ENCODE measurements around the gene ADAM23.

The ADAM23 gene

GRCh38 chr2:206535260-206535986, 92.1 kb downstream of the ADAM23 start:
- H3K27me3 ChIP-seq (ENCODE audit: low read depth, low read length): no peaks in the 10 kb centered on the region
- H3K4me1 ChIP-seq (ENCODE audit: control insufficient read depth in 1 of 2, insufficient read depth in 2 of 2, low read length in 2 of 2): no peaks in the 10 kb centered on the region
- no peak overlapping the region for H3K27ac ChIP-seq (ENCODE audit: low read length)
- no peaks in the 10 kb centered on the region for H3K9me3 ChIP-seq (ENCODE audit: control insufficient read depth in 1 of 2, low read length in 2 of 2)
- H3K36me3 ChIP-seq (ENCODE audit: control insufficient read depth in 1 of 2, insufficient read depth in 2 of 2, low read length in 2 of 2): no peaks in the 10 kb centered on the region
- no peak overlapping the region for H3K4me3 ChIP-seq (ENCODE audit: low read depth in 1 of 2, low read length in 2 of 2)

GRCh38 chr2:206540757-206541156, 97.4 kb downstream of the ADAM23 start:
- Histone ChIP-seq H3K27me3 (ENCODE audit: low read depth, low read length) (no peaks in the 10 kb centered on the region), H3K4me3 (ENCODE audit: low read depth in 1 of 2, low read length in 2 of 2) (no peak overlapping the region), H3K9me3 (ENCODE audit: control insufficient read depth in 1 of 2, low read length in 2 of 2) (no peaks in the 10 kb centered on the region), H3K27ac (ENCODE audit: low read length) (no peak overlapping the region), H3K4me1 (ENCODE audit: control insufficient read depth in 1 of 2, insufficient read depth in 2 of 2, low read length in 2 of 2) (no peaks in the 10 kb centered on the region), H3K36me3 (ENCODE audit: control insufficient read depth in 1 of 2, insufficient read depth in 2 of 2, low read length in 2 of 2) (no peaks in the 10 kb centered on the region)

- no peaks in the 10 kb centered on the region for H3K9me3 ChIP-seq (ENCODE audit: control insufficient read depth in 1 of 2, low read length in 2 of 2)
- no peaks in the 10 kb centered on the region for H3K4me1 ChIP-seq (ENCODE audit: control insufficient read depth in 1 of 2, insufficient read depth in 2 of 2, low read length in 2 of 2)
- no peak overlapping the region for H3K4me3 ChIP-seq (ENCODE audit: low read depth in 1 of 2, low read length in 2 of 2)
- no peaks in the 10 kb centered on the region for H3K36me3 ChIP-seq (ENCODE audit: control insufficient read depth in 1 of 2, insufficient read depth in 2 of 2, low read length in 2 of 2)
- no peak overlapping the region for H3K27ac ChIP-seq (ENCODE audit: low read length)
- H3K27me3 ChIP-seq (ENCODE audit: low read depth, low read length): no peaks in the 10 kb centered on the region
These were observed 99.7 kb downstream of the ADAM23 start for GRCh38 chr2:206543073-206543472.

- H3K36me3 ChIP-seq (ENCODE audit: control insufficient read depth in 1 of 2, insufficient read depth in 2 of 2, low read length in 2 of 2): no peaks in the 10 kb centered on the region
- H3K9me3 ChIP-seq (ENCODE audit: control insufficient read depth in 1 of 2, low read length in 2 of 2): no peaks in the 10 kb centered on the region
- no peak overlapping the region for H3K27ac ChIP-seq (ENCODE audit: low read length)
- H3K27me3 ChIP-seq (ENCODE audit: low read depth, low read length): no peaks in the 10 kb centered on the region
- H3K4me1 ChIP-seq (ENCODE audit: control insufficient read depth in 1 of 2, insufficient read depth in 2 of 2, low read length in 2 of 2): no peaks in the 10 kb centered on the region
- H3K4me3 ChIP-seq (ENCODE audit: low read depth in 1 of 2, low read length in 2 of 2): no peak overlapping the region
These were observed 105.1 kb downstream of the ADAM23 start for GRCh38 chr2:206548383-206548782.

GRCh38 chr2:206555721-206556120, 112.4 kb downstream of the ADAM23 start:
- Histone ChIP-seq H3K4me3 (ENCODE audit: low read depth in 1 of 2, low read length in 2 of 2) (no peak overlapping the region), H3K36me3 (ENCODE audit: control insufficient read depth in 1 of 2, insufficient read depth in 2 of 2, low read length in 2 of 2) (no peaks in the 10 kb centered on the region), H3K27ac (ENCODE audit: low read length) (no peak overlapping the region), H3K4me1 (ENCODE audit: control insufficient read depth in 1 of 2, insufficient read depth in 2 of 2, low read length in 2 of 2) (no peaks in the 10 kb centered on the region), H3K9me3 (ENCODE audit: control insufficient read depth in 1 of 2, low read length in 2 of 2) (no peaks in the 10 kb centered on the region), H3K27me3 (ENCODE audit: low read depth, low read length) (no peaks in the 10 kb centered on the region)

- H3K4me1 ChIP-seq (ENCODE audit: control insufficient read depth in 1 of 2, insufficient read depth in 2 of 2, low read length in 2 of 2): no peaks in the 10 kb centered on the region
- H3K27ac ChIP-seq (ENCODE audit: low read length): no peak overlapping the region
- H3K27me3 ChIP-seq (ENCODE audit: low read depth, low read length): no peaks in the 10 kb centered on the region
- no peaks in the 10 kb centered on the region for H3K36me3 ChIP-seq (ENCODE audit: control insufficient read depth in 1 of 2, insufficient read depth in 2 of 2, low read length in 2 of 2)
- no peaks in the 10 kb centered on the region for H3K9me3 ChIP-seq (ENCODE audit: control insufficient read depth in 1 of 2, low read length in 2 of 2)
- no peak overlapping the region for H3K4me3 ChIP-seq (ENCODE audit: low read depth in 1 of 2, low read length in 2 of 2)
These were observed 113.1 kb downstream of the ADAM23 start for GRCh38 chr2:206556357-206556949.

GRCh38 chr2:206557321-206557720, 114.0 kb downstream of the ADAM23 start:
- no peaks in the 10 kb centered on the region for H3K4me1 ChIP-seq (ENCODE audit: control insufficient read depth in 1 of 2, insufficient read depth in 2 of 2, low read length in 2 of 2)
- H3K27me3 ChIP-seq (ENCODE audit: low read depth, low read length): no peaks in the 10 kb centered on the region
- no peaks in the 10 kb centered on the region for H3K36me3 ChIP-seq (ENCODE audit: control insufficient read depth in 1 of 2, insufficient read depth in 2 of 2, low read length in 2 of 2)
- no peaks in the 10 kb centered on the region for H3K9me3 ChIP-seq (ENCODE audit: control insufficient read depth in 1 of 2, low read length in 2 of 2)
- no peak overlapping the region for H3K27ac ChIP-seq (ENCODE audit: low read length)
- H3K4me3 ChIP-seq (ENCODE audit: low read depth in 1 of 2, low read length in 2 of 2): no peak overlapping the region

- Histone ChIP-seq H3K36me3 (ENCODE audit: control insufficient read depth in 1 of 2, insufficient read depth in 2 of 2, low read length in 2 of 2) (no peaks in the 10 kb centered on the region), H3K27ac (ENCODE audit: low read length) (no peak overlapping the region), H3K27me3 (ENCODE audit: low read depth, low read length) (no peaks in the 10 kb centered on the region), H3K4me1 (ENCODE audit: control insufficient read depth in 1 of 2, insufficient read depth in 2 of 2, low read length in 2 of 2) (no peaks in the 10 kb centered on the region), H3K9me3 (ENCODE audit: control insufficient read depth in 1 of 2, low read length in 2 of 2) (no peaks in the 10 kb centered on the region), H3K4me3 (ENCODE audit: low read depth in 1 of 2, low read length in 2 of 2) (no peak overlapping the region)
These were observed 115.2 kb downstream of the ADAM23 start for GRCh38 chr2:206558492-206558891.

GRCh38 chr2:206561962-206562361, 118.6 kb downstream of the ADAM23 start:
- Histone ChIP-seq H3K4me1 (ENCODE audit: control insufficient read depth in 1 of 2, insufficient read depth in 2 of 2, low read length in 2 of 2) (no peaks in the 10 kb centered on the region), H3K9me3 (ENCODE audit: control insufficient read depth in 1 of 2, low read length in 2 of 2) (no peaks in the 10 kb centered on the region), H3K27me3 (ENCODE audit: low read depth, low read length) (no peaks in the 10 kb centered on the region), H3K36me3 (ENCODE audit: control insufficient read depth in 1 of 2, insufficient read depth in 2 of 2, low read length in 2 of 2) (no peaks in the 10 kb centered on the region), H3K27ac (ENCODE audit: low read length) (no peak overlapping the region), H3K4me3 (ENCODE audit: low read depth in 1 of 2, low read length in 2 of 2) (no peak overlapping the region)

GRCh38 chr2:206562375-206562774, 119.0 kb downstream of the ADAM23 start:
- no peak overlapping the region for H3K4me3 ChIP-seq (ENCODE audit: low read depth in 1 of 2, low read length in 2 of 2)
- no peaks in the 10 kb centered on the region for H3K36me3 ChIP-seq (ENCODE audit: control insufficient read depth in 1 of 2, insufficient read depth in 2 of 2, low read length in 2 of 2)
- no peaks in the 10 kb centered on the region for H3K4me1 ChIP-seq (ENCODE audit: control insufficient read depth in 1 of 2, insufficient read depth in 2 of 2, low read length in 2 of 2)
- H3K27me3 ChIP-seq (ENCODE audit: low read depth, low read length): no peaks in the 10 kb centered on the region
- H3K9me3 ChIP-seq (ENCODE audit: control insufficient read depth in 1 of 2, low read length in 2 of 2): no peaks in the 10 kb centered on the region
- no peak overlapping the region for H3K27ac ChIP-seq (ENCODE audit: low read length)

- H3K9me3 ChIP-seq (ENCODE audit: control insufficient read depth in 1 of 2, low read length in 2 of 2): no peaks in the 10 kb centered on the region
- no peaks in the 10 kb centered on the region for H3K4me1 ChIP-seq (ENCODE audit: control insufficient read depth in 1 of 2, insufficient read depth in 2 of 2, low read length in 2 of 2)
- H3K36me3 ChIP-seq (ENCODE audit: control insufficient read depth in 1 of 2, insufficient read depth in 2 of 2, low read length in 2 of 2): no peaks in the 10 kb centered on the region
- no peaks in the 10 kb centered on the region for H3K27me3 ChIP-seq (ENCODE audit: low read depth, low read length)
- H3K4me3 ChIP-seq (ENCODE audit: low read depth in 1 of 2, low read length in 2 of 2): no peak overlapping the region
- H3K27ac ChIP-seq (ENCODE audit: low read length): no peak overlapping the region
These were observed 120.0 kb downstream of the ADAM23 start for GRCh38 chr2:206563374-206563773.

GRCh38 chr2:206565666-206566065, 122.3 kb downstream of the ADAM23 start:
- H3K4me3 ChIP-seq (ENCODE audit: low read depth in 1 of 2, low read length in 2 of 2): no peak overlapping the region

More at GRCh38 chr2:206565666-206566065, 122.3 kb downstream of the ADAM23 start:
- Histone ChIP-seq H3K9me3 (ENCODE audit: control insufficient read depth in 1 of 2, low read length in 2 of 2) (no peaks in the 10 kb centered on the region), H3K27ac (ENCODE audit: low read length) (no peak overlapping the region), H3K27me3 (ENCODE audit: low read depth, low read length) (no peaks in the 10 kb centered on the region), H3K36me3 (ENCODE audit: control insufficient read depth in 1 of 2, insufficient read depth in 2 of 2, low read length in 2 of 2) (no peaks in the 10 kb centered on the region), H3K4me1 (ENCODE audit: control insufficient read depth in 1 of 2, insufficient read depth in 2 of 2, low read length in 2 of 2) (no peaks in the 10 kb centered on the region)

Measured in muscle layer of duodenum (tissue), 2 donors.